H9 (cell line): ENCODE results near the gene KICS2. TPM values are rescaled to one million over a fixed set of nuclear protein-coding genes. Genes with fewer than 3 reads are reported as not detected.

Experiments
- DNase-seq: peaks from one replicate; pipeline ENCODE4 v3.0.0-alpha.2; 2017
- H2AFZ ChIP-seq: one replicate; pipeline ENCODE4 v1.6.1; 2013; ENCODE audit warnings: mild to moderate bottlenecking, low read length, control low read depth, moderate library complexity
- H2AK5ac ChIP-seq: 2 replicates; pipeline ENCODE4 v1.6.1; 2013; ENCODE audit warnings: low read length, control low read depth, mixed read lengths; ENCODE audit not compliant: insufficient read length
- H2BK120ac ChIP-seq: one replicate; pipeline ENCODE4 v1.6.1; 2013; ENCODE audit warnings: low read depth, mild to moderate bottlenecking, low read length, control low read depth, inconsistent platforms; ENCODE audit not compliant: poor library complexity, severe bottlenecking
- H2BK12ac ChIP-seq: 2 replicates; pipeline ENCODE4 v1.6.1; 2013; ENCODE audit warnings: low read length, control low read depth, mixed read lengths, low read depth; ENCODE audit not compliant: insufficient read length
- H2BK15ac ChIP-seq: 2 replicates; pipeline ENCODE4 v1.6.1; 2013; ENCODE audit warnings: low read depth, low read length, control low read depth
- H2BK20ac ChIP-seq: one replicate; pipeline ENCODE4 v1.6.1; 2013; ENCODE audit warnings: low read depth, mild to moderate bottlenecking, low read length, control low read depth, inconsistent platforms; ENCODE audit not compliant: poor library complexity, severe bottlenecking
- H2BK5ac ChIP-seq: 2 replicates; pipeline ENCODE4 v1.6.1; 2013; ENCODE audit warnings: low read length, control low read depth, mixed read lengths; ENCODE audit not compliant: insufficient read length
- H3K14ac ChIP-seq: 2 replicates; pipeline ENCODE4 v1.6.1; 2013; ENCODE audit warnings: low read length, control low read depth; ENCODE audit not compliant: insufficient read depth
- H3K18ac ChIP-seq: 2 replicates; pipeline ENCODE4 v1.6.1; 2013; ENCODE audit warnings: low read depth, mild to moderate bottlenecking, mixed read lengths, low read length, control low read depth; ENCODE audit not compliant: insufficient read length
- H3K23ac ChIP-seq: 2 replicates; pipeline ENCODE4 v1.6.1; 2013; ENCODE audit warnings: low read length, control low read depth, mixed read lengths, low read depth; ENCODE audit not compliant: insufficient read length
- H3K23me2 ChIP-seq: 2 replicates; pipeline ENCODE4 v1.6.1; 2013; ENCODE audit warnings: low read depth, mild to moderate bottlenecking, mixed read lengths, low read length, control low read depth; ENCODE audit not compliant: insufficient read length, poor library complexity, severe bottlenecking
- H3K27ac ChIP-seq: 2 replicates; pipeline ENCODE4 v1.5.1; 2013; ENCODE audit warnings: low read length, control low read depth, mixed read lengths, low read depth; ENCODE audit not compliant: insufficient read length
- H3K27me3 ChIP-seq: 2 replicates; pipeline ENCODE4 v1.6.1; 2013; ENCODE audit warnings: low read length, control low read depth, inconsistent platforms; ENCODE audit not compliant: insufficient read depth
- H3K4ac ChIP-seq: 2 replicates; pipeline ENCODE4 v1.6.1; 2013; ENCODE audit warnings: low read depth, mild to moderate bottlenecking, control low read depth, inconsistent platforms, low read length, moderate library complexity
- H3K4me1 ChIP-seq: 2 replicates; pipeline ENCODE4 v1.6.1; 2013; ENCODE audit warnings: low read length, control low read depth, inconsistent platforms; ENCODE audit not compliant: insufficient read depth
- H3K4me2 ChIP-seq: 2 replicates; pipeline ENCODE4 v1.6.1; 2013; ENCODE audit warnings: low read length, control low read depth, mixed read lengths; ENCODE audit not compliant: insufficient read length, insufficient read depth
- H3K56ac ChIP-seq: 2 replicates; pipeline ENCODE4 v1.6.1; 2013; ENCODE audit warnings: low read depth, mild to moderate bottlenecking, mixed read lengths, low read length, control low read depth; ENCODE audit not compliant: insufficient read length
- H3K79me1 ChIP-seq: 2 replicates; pipeline ENCODE4 v1.6.1; 2013; ENCODE audit warnings: low read depth, mild to moderate bottlenecking, moderate library complexity, low read length, control low read depth, inconsistent platforms; ENCODE audit not compliant: insufficient read depth, poor library complexity, severe bottlenecking
- H3K79me2 ChIP-seq: 2 replicates; pipeline ENCODE4 v1.6.1; 2013; ENCODE audit warnings: low read length, control low read depth, inconsistent platforms; ENCODE audit not compliant: insufficient read depth
- H3K9ac ChIP-seq: 2 replicates; pipeline ENCODE4 v1.6.1; 2013; ENCODE audit warnings: low read length, control low read depth, mixed read lengths; ENCODE audit not compliant: insufficient read length; ENCODE audit errors: extremely low read depth
- H3K9me3 ChIP-seq: one replicate; pipeline ENCODE4 v1.6.1; 2013; ENCODE audit warnings: low read depth, low read length, inconsistent platforms; ENCODE audit not compliant: control insufficient read depth
- H3T11ph ChIP-seq: one replicate; pipeline ENCODE4 v1.6.1; 2013; ENCODE audit warnings: mild to moderate bottlenecking, low read length, control low read depth, inconsistent platforms
- H4K20me1 ChIP-seq: one replicate; pipeline ENCODE4 v1.6.1; 2013; ENCODE audit not compliant: control insufficient read depth, insufficient read length, insufficient read depth
- H4K5ac ChIP-seq: 2 replicates; pipeline ENCODE4 v1.6.1; 2013; ENCODE audit warnings: low read depth, mild to moderate bottlenecking, mixed read lengths, low read length, control low read depth; ENCODE audit not compliant: insufficient read length
- H4K8ac ChIP-seq: replicated peaks from 2 replicates; pipeline ENCODE4 v1.6.1; 2013; ENCODE audit warnings: low read length, control low read depth, mixed read lengths, low read depth; ENCODE audit not compliant: insufficient read length
- H4K91ac ChIP-seq: 2 replicates; pipeline ENCODE4 v1.6.1; 2013; ENCODE audit warnings: low read depth, mild to moderate bottlenecking, moderate library complexity, mixed read lengths, low read length, control low read depth; ENCODE audit not compliant: insufficient read length
- H3K27ac Mint-ChIP-seq, 3 experiments: 2 replicates in 2 of 3; 3 replicates in 1 of 3; pipeline ENCODE4 v1.8.0; 2020 to 2021; ENCODE audit warnings: mixed read lengths in 3 of 3, mild to moderate bottlenecking in 1 of 3, moderate library complexity in 1 of 3
- H3K27me3 Mint-ChIP-seq: 2 replicates; pipeline ENCODE4 v1.8.0; 2021; ENCODE audit warnings: low read depth, mild to moderate bottlenecking, moderate library complexity, mixed read lengths
- H3K36me3 Mint-ChIP-seq, 3 experiments: 2 replicates in 2 of 3; 3 replicates in 1 of 3; pipeline ENCODE4 v1.8.0; 2020 to 2021; ENCODE audit warnings: low read depth in 3 of 3, mixed read lengths in 3 of 3; ENCODE audit not compliant: insufficient read depth in 1 of 3
- H3K4me1 Mint-ChIP-seq, 2 experiments: 2 replicates each; pipeline ENCODE4 v1.8.0; 2020; ENCODE audit warnings: mixed read lengths in 2 of 2
- H3K4me3 Mint-ChIP-seq, 2 experiments: 2 replicates in 1 of 2; 3 replicates in 1 of 2; pipeline ENCODE4 v1.8.0; 2020 to 2021; ENCODE audit warnings: mild to moderate bottlenecking in 2 of 2, mixed read lengths in 2 of 2, moderate library complexity in 1 of 2
- H3K9me3 Mint-ChIP-seq, 2 experiments: 2 replicates in 1 of 2; 3 replicates in 1 of 2; pipeline ENCODE4 v1.8.0; 2020; ENCODE audit warnings: mild to moderate bottlenecking in 2 of 2, mixed read lengths in 2 of 2, moderate library complexity in 1 of 2
- WGBS: extraction: QIAGEN DNeasy Blood & Tissue Kit; methylation state at CpG from one replicate; pipeline ENCODE4 v1.1.7; 2013; ENCODE audit warnings: missing lambda C conversion rate, low lambda C conversion rate, mixed read lengths; ENCODE audit not compliant: insufficient read length; ENCODE audit errors: extremely low coverage; 5-methylcytosine and 5-hydroxymethylcytosine counted together
- total RNA-seq: library from RNA; stranded (reverse); gene quantifications from 2 replicates; pipeline ENCODE4 v1.2.1, GENCODE V29; 2021
- TF ChIP-seq, protein P1 (sequence below): fragments of 200-600 bp; sonication (generic); conservative IDR thresholded peaks from 3 replicates; pipeline ENCODE4 v1.8.0; 2021; ENCODE audit warnings: antibody characterized with exemption, mild to moderate bottlenecking

Gene KICS2
- total RNA-seq, 1 experiment from 2014 or later = 7.3 TPM

DNA sequence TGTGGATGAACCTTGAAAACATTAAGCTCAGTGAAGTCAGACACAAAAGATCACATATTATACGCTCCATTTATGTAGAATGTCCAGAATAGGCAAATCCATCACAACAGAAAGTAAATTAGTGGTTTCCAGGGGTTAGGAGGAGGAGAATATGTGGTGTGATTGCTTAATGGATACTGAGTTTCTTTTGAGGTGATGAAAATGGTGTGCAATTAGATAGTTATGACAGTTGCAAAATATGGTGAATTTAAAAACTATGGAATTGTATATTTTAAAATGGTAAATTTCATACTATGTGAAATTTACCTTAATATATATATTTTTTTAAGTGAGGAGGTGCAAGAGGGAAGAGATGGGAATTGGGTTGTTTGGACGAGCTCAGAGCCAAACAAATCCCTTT is 46.3 kb upstream of the KICS2 start:
- no peak overlapping the region for H2AFZ ChIP-seq
- no peak overlapping the region for H2BK120ac ChIP-seq
- no peak overlapping the region for H3K9ac ChIP-seq
- H2BK12ac ChIP-seq = no peak overlapping the region
- H2AK5ac ChIP-seq = no peak overlapping the region
- Mint-ChIP-seq H3K27me3 (no peaks in the 10 kb centered on the region), H3K4me3 (no peak overlapping the region), H3K4me1 (no peaks in the 10 kb centered on the region), H3K9me3 (no peaks in the 10 kb centered on the region), H3K27ac (no peak overlapping the region), H3K36me3 (no peaks in the 10 kb centered on the region)
- no peak overlapping the region for H3K14ac ChIP-seq
- DNase-seq = no peak
- no CpG with 5 or more reads among the region's 2 CpGs for WGBS
- no peaks in the 10 kb centered on the region for H3K79me2 ChIP-seq
- TF ChIP-seq, protein P1, sequence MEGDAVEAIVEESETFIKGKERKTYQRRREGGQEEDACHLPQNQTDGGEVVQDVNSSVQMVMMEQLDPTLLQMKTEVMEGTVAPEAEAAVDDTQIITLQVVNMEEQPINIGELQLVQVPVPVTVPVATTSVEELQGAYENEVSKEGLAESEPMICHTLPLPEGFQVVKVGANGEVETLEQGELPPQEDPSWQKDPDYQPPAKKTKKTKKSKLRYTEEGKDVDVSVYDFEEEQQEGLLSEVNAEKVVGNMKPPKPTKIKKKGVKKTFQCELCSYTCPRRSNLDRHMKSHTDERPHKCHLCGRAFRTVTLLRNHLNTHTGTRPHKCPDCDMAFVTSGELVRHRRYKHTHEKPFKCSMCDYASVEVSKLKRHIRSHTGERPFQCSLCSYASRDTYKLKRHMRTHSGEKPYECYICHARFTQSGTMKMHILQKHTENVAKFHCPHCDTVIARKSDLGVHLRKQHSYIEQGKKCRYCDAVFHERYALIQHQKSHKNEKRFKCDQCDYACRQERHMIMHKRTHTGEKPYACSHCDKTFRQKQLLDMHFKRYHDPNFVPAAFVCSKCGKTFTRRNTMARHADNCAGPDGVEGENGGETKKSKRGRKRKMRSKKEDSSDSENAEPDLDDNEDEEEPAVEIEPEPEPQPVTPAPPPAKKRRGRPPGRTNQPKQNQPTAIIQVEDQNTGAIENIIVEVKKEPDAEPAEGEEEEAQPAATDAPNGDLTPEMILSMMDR = no peak
- H3T11ph ChIP-seq = no peak overlapping the region
- H4K8ac ChIP-seq = no peak overlapping the region
- no peak overlapping the region for H2BK15ac ChIP-seq
- no peak overlapping the region for H3K27ac ChIP-seq
- no peak overlapping the region for H2BK20ac ChIP-seq
- no peak overlapping the region for H3K56ac ChIP-seq
- H3K79me1 ChIP-seq = no peaks in the 10 kb centered on the region
- H3K23me2 ChIP-seq = no peaks in the 10 kb centered on the region
- H3K18ac ChIP-seq = no peak overlapping the region
- H4K5ac ChIP-seq = no peak overlapping the region
- no peaks in the 10 kb centered on the region for H3K4me1 ChIP-seq
- H4K91ac ChIP-seq = no peak overlapping the region
- H3K4me2 ChIP-seq = no peak overlapping the region
- H2BK5ac ChIP-seq = no peak overlapping the region
- H3K27me3 ChIP-seq = no peaks in the 10 kb centered on the region
- H3K4ac ChIP-seq = no peak overlapping the region
- H4K20me1 ChIP-seq = no peaks in the 10 kb centered on the region
- no peak overlapping the region for H3K23ac ChIP-seq
- H3K9me3 ChIP-seq = no peaks in the 10 kb centered on the region
